ENCODE measurements around the gene NTSR2.
"Not testable (repeated sequence)": the region's sequence is repeated elsewhere in the genome, so short reads cannot be mapped to it uniquely, and the experiment has no call there.

NTSR2 gene

DNA sequence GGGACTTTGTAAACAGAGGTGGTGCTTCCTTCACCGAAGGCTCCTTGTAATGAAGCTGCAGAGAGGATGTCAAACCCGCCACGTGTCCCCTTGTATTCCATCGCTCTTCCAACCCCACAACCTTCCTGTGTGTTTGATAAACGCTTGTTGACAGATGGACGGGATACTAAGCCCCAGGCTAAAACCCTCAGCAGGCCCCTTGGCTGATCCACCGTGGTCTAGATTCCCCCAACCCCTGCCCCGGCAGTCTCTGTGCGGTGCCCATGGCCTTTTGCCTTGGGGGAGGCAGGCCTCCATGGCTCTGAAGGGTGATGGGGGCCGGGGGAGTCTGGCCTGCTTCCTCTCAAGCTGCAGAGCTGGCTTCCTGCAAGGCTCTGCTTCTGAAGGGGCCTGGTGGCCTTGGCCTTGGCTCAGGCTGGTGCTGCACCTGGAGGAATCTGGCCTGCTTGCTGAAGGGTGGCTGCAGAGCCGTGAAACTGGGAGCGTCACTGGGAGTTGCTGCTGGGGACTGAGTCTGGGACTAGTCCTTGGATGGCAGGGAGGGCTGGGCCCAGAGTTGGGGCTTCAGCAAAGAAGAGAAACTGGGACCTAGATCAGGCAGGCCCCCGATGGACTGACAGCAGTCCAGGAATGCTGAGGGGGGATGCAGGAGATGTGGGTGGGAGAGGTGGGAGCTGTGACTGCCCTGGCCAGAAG, 9.6 kb upstream of the NTSR2 start:
- no peak for DNase-seq (ENCODE audit: low spot score)

DNA sequence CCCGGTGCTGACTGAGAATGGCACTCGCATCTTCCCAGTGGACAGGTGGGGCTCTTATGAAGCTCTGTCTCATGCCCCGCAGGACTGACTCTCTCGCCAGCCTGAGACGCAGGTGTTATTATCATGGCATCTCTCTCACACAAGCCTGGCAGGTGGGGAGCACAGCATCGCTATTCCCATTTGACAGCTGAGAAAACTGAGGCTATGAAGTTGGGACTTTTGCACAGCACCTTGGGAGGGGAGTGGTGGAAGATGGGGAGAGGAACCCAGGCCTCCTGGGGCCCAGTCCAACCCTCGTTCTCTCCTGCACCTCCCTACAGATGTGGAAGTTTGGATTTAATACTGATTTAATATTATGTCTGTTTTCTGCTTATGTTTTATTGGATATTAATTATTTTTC, 9.0 kb upstream of the NTSR2 start:
- no peak for DNase-seq (ENCODE audit: low spot score)

DNA sequence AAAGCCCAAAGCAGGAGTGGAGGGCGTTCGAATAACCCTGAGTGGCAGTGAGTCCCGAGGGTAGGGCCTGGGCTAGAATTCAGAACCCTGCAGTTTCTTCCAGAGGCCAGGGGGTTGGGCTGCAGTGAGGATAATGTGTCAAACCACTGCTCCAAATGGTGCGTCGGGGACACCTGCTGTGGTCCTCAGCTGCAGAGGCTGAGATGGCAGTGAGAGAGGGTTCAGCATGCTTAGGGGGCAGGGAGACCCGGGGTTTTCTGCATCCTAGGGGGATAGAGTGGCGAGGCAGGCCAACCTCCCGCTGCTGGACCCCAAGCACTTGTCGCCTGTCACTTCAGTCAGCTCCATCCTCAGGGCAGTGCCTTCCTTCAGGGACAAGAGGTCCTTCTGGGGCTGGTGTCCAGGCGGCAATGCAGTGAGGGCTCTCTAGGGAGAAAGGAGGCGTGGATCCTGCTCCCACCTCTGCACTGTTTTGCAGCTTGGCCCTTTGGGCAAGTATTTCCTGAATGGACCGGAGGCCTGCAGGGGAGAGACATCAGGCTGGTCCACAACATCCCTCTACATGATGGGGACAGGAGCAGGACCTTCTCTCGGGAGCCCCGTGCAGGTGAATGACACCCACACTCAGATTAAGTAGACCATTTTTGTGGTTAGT, 8.4 kb upstream of the NTSR2 start:
- peak; percentile 44 for DNase-seq (ENCODE audit: low spot score)

DNA sequence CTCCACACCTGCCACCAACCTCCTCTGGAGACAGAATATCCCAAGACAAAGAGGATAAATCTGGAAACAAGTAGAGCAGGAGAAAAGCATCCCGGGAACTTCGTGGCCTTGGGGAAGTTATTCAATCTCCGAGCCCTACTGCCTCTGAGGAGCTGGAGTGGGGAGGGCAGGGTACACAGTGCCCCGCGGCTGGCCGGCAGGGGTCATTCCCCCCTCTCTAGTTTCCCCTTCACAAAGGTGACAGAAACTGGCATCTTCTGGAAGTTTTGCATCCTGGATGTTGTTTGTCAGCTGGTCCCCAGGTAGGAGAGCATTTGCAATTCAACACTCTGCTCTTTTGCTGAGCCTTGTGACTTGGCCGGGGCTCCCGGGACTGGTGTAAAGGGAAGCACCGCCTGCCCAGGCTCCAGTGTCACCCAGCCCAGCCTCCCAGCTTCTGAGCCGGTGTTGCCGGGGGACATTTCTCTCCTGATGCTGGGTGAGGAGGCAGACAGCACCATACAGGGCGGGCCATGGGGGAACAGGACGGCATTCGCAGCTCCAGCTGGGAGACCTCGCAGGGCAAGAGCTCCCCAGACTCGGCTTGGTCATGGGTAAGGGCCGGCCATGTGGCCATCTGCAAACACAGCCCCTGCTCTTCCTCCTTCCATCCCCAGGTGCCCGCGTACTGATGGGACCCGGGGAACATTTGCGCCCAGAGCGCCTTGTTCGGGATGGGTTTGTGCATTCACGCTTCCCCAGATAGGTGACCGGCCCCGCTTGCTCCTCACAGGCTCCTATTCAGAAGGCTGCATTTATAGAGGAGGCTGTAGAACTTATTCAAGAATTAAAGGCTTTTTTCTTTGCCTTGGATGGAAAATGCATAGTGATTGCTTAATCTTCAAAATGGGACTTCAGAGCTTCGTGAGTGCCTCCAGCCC, 7.4 kb upstream of the NTSR2 start:
- DNase-seq (ENCODE audit: low spot score): no peak

DNA sequence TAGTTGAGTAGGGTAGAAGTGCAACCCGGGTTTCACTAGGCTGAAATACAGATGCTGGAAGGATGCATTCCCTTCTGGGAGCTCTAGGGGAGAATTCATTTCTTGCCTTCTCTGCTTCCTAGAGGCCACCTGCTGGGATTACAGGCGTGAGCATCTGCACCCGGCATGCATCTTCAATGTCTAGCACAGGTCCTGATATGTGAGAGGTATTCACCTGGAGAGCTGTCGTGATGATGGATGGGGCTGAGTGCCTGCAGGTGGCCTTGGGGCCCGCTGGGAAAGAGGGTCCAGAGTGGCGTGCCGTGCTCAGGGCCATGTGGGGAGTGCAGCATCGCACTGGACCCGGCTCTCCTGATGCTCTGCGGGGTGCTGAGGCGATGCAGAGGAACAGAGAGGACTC, 6.6 kb upstream of the NTSR2 start:
- no peak for DNase-seq (ENCODE audit: low spot score)

DNA sequence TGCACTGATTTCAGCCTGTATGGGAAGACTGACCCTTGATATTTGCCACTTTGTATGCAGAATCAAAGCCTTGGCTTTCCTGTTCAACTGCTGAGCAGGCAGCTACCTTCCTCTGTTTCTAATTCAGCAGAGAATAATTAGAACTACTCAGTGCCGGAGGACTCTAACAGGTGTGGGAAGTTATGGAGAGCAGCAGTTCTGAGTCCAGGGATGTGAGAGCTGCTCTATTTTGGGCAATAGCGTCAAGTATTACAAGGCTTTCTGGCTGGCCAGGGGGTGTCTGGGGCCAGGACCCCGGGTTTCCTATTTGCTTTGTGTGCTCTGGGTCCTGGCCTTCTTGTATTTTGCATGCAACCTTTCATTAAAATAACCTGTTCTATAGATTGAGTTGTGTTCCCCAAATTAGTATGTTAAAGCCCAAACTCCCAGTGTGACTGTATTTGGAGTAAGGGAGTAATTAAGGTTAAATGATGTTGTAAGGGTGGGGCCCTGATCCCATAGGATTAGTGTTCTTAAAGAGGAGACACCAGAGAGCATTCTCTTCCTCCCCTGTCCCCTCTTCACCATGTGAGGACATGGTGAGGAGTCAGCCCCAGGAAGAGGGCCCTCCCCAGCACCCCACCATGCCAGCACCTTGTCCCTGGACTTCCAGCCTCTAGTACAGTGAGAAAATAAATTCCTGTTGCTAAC, 5.6 kb upstream of the NTSR2 start:
- no peak for DNase-seq (ENCODE audit: low spot score)

DNA sequence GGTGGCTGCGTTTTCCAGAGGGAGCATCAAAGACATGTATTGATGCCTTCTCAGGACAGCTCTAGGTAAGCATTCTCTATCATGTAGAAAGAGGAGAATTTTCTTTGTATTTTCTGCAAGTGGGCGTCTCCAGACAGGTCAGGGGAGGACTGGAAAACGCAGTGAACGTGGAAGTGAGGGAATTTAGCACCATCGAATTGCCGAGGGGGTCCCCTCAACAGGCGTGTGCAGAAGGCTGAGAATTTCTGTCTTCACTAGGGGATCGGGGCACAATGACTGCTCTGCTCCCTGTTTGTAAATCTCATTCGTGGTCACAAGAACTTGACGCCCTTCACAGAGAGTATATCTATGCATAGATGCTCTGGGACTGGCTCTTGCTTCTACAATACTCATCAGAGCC, 5.0 kb upstream of the NTSR2 start:
- no peak for DNase-seq (ENCODE audit: low spot score)

DNA sequence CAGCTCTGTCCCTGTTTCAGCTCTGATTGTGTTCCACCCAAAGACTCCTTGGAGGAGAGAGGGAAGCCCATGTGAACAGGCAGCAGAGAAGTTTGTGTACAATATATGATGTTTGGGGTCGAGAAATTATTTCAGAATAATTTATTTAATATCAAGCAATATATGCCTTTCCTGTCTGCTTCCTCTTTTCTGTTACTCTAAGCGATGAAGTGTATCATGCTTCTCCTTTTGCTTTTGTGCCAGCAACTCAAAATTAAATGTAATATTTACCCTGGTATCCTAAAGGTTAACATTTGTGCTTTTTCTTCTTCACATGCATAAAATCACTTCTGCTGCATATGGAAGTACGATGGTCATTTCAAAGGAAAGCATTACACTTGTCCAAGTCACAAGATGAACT, 2.4 kb upstream of the NTSR2 start:
- no peak for DNase-seq (ENCODE audit: low spot score)

DNA sequence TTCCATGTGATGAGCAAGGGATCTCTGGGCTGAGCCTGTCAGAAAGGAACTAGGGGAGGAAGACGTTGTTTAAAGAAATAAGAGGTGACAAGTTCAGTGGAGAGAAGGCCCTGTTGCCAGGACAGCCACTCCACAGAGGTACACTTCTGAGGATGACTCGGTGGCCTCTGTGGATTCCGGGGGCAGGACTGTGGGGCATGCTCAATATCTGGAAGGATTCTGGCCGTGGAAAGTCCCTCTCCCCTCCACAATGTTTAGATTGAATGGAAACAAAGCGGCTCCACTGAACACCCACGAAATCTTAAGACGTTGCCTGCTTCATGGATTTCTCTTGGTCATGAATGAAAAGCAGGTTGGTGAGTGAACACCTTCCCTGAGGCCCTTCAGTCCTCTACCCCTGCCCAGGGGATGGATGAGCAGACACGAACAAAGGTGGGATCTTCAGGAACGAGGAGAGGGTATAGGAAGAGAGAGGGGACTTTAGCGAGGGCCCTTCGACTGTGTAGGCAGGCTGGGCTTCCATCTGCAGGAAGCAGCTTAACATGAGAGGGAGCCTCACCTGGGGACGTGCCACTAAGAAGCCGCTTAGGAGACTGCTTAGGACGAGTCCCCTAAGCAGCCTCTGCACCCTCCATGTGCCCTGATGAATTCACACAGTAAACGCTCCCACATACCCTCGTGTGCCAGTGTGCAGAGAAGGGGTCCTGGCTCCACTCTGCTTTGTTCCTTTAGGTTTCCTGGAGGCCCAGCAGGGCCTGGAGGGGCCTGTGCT, 1.9 kb downstream of the NTSR2 start:
- DNase-seq (ENCODE audit: low spot score): no peak

DNA sequence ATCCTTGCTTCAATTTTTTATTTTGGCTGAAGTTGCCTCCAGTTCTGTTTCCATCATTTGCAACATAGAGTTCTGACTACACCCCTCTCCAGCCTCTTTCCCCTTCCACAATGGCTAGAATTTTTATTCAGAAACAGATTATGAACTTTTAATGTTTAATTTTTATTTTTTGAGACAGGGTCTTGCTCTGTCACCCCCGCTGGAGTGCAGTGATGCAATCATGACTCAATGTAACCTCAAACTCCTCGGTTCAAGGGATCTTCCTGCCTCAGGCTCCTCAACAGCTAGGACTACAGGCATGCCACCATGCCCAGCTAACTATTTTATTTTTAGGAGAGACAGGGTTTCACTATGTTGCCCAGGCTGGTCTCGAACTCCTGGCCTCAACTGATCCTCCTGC, 2.8 kb downstream of the NTSR2 start:
- DNase-seq (ENCODE audit: low spot score): no peak

DNA sequence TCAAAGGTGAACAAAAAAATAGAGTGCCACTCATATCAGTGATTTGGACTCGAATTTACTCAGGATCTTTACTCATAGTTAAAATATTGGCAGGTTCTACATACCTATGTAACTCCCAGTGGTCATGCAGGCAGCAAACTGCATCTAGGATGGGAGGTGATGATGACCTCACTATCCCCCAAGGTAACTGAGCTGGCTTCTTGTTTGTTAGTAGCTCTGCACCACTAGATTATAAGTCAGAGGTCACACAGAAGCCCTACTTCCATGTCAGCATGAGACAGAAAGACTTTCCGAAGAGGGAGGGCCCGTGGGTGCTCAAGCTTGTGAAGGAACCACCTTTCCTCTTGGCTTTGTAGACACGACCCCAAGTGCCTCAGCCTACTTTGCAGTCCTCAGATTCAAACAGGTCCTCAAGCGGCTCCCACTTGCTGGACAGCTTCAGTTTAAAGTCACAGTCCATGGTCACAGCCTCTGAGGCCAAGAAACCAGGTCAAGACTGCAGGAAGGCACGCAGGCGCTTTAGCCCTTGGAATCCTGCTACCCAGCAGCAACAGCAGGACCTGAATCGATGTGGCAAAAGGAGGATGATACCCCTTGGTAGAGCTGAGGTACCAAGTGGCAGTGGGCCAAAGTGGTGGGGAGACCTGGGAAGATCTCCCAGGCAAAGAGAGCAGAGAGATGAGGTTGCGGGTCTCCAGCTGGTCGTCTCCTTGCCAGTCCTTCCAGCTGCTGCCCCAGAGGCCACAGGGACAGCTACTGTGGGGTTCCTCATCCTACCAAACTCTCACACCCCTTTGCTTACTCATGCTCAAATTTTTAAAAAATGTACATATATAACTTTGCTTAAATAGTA, 4.3 kb downstream of the NTSR2 start:
- DNase-seq (ENCODE audit: low spot score): peak; percentile 37

DNA sequence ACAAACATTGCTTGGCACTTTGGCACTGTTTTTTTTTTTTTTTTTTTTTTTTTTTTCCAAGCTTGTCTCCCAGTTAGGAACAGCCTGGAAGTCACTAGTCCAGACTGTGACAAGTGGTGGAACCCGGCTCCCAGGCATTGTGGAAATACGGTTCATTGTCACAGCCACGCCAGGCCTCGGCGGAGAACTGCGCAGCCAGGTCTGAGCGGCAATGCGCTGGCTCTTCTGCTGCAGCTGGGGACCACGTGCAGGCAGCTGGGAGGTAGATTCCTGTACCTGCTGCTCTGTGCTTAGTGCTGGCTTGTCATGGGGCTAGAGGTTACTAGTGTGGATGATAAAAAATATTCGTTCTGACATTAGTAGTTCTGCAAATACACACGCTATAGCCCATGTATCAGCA, 5.0 kb downstream of the NTSR2 start:
- peak; percentile 45 for DNase-seq (ENCODE audit: low spot score)

DNA sequence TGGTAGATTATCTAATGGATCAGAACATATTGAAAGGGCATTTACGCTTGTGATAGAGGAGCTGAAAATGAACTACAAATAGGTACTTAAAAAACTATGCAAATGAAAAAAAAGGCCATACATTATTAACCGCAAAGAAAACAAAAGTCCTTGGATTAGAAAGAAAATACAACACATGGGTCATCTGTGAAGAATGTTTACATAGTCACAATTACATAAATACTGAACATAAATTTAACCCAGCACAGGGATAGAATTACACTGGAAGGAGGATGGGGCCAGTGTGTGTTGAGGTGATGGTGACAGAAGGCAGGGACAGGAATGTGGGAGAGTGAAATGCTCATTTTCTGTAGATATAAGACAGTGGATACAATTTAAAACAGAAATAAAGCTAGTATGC, 6.6 kb downstream of the NTSR2 start:
- no peak for DNase-seq (ENCODE audit: low spot score)

DNA sequence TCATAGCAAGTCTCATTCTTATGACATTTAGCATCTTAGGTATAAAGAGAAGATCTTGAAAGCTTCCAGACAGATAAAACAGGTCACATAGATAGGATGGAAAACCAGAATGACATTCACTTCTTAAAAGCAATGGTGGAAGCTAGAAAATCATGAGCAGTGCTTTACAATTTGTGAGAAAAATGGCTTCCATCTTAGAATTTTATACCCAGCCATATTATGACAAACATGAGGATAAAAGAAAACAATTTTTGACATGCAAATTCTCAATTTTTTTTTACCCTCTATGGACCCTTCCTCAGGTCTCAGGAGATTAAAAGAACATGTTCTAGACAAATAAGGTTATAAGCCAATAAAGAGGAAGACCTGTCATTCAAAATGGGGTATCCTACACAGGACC, 7.1 kb downstream of the NTSR2 start:
- DNase-seq (ENCODE audit: low spot score): no peak

DNA sequence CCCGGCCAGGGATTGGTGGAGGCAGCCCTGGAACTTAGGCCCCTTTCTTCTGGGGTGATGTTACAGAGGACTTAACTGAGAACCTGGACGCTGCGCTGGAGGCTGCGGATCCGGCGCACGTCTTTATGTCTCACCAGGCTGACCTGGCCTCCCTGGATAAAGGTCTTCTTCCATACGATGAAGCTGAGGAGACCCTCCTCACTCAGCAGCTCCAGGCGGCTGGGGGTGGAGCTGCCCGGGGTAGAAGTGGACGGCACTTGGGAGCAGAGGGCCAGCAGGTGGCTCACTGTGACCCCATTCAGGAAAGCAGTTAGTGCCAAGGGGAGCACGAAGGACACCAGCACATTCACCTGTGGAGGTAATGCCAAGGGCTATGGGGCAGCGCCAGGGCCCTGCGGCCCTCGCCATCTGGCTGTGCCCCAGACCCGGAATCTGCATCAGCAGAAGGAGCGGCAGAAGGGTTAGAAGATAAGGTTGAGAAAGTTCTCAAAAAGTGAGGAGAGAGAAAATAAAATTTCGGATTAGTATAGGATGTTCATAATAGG, 8.0 kb downstream of the NTSR2 start:
- DNase-seq (ENCODE audit: low spot score): peak; percentile 37

DNA sequence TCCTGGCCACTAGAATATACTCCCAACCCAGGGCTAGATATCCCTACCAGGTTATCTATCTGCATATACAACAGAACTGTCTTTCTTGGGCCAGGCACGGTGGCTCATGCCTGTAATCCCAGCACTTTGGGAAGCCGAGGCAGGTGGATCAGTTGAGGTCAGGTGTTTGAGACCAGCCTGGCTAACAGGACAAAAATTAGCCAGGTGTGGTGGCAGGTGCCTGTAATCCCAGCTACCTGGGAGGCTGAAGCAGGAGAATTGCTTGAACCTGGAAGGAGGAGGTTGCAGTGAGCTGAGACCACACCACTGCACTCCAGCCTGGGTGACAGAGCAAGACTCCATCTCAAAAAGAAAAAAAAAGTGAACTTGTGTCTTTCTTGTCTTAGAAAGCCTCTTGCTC, 9.6 kb downstream of the NTSR2 start:
- not testable (repeated sequence) for DNase-seq (ENCODE audit: low spot score)

DNA sequence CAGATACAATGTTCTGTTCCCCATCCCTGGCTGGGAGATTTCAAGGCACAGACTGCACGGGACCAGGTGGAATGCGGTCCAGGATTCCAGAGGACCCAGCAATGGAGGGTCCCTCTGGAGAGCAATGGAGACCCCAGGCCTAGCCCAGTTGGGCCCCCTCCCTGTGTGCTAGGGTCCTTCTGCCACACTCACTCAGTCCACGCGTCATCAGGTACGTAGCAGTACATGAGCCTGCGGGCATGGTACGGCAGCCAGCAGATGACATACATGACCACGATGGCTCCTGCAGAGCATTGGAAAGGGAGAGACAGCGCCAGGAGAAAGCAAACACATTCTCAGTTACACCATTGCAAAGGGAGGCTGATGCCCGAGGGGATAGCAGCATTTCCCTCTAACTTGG, 10.1 kb downstream of the NTSR2 start:
- peak; percentile 56 for DNase-seq (ENCODE audit: low spot score)

DNA sequence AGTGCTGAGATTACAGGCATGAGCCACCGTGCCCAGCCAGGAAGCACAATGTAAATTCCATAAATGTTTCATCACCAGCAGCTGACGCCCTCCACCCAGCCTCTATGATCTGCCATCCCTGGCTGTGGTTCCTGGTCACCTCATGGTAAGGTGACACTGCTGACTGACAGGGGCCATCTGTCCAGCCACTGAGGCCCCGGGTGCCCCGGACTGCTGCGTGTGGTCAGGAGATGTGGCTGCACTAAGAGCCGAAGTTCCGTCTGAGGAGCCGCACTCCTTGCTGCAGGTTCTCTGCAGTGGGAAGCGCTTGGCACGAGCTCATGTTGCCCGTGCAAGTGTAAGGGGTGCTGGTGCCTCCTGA, 10.9 kb downstream of the NTSR2 start:
- DNase-seq (ENCODE audit: low spot score): peak; percentile 48

DNA sequence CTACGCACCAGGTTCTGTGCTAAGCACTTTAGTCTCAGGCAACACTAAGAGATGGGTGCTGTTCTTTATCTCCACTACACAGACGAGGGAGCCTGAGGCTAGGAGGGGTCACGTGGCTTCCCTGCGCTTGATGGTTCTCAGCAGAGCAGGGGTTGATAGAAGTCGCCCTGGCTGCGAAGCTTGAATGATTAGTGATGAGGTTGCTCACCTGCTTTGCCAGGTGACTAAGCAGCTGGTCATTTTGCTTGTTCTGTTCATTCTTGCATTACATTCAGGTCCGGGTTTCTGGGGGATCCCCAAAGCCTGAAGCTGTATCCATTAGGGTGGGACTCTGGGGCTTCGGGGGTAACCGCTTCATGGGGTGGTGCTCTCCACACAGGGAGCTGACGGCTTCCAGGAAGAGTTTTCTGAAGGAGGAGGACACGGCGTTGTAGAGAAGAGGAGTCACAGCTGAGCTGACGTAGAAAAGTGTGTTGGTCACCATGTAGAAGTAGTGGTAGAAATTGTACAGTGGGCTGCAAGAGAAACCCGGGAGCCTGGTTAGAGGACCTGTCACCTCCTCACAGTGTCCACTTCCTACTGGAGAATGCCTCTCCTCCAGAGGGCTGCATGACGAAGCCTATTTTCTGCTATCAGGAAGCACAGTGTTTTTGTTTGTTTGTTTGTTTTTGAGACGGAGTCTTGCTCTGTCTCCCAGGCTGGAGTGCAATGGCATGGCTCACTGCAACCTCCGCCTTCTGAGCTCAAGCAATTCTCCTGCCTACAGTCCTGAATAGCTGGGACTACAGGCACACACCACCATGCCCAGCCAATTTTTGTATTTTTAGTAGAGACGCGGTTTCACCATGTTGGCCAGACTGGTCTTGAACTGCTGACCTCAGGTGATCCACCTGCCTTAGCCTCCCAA, 11.5 kb downstream of the NTSR2 start:
- peak; percentile 55 for DNase-seq (ENCODE audit: low spot score)
